ENCODE data around the gene PLA2G15. TPM values are rescaled to one million over a fixed set of nuclear protein-coding genes. Genes with fewer than 3 reads are reported as not detected.

The PLA2G15 gene
- polyA plus RNA-seq, 2 of the 4 experiments (the other 2 are of a cell fraction): 4.8 to 8.7 TPM

DNA sequence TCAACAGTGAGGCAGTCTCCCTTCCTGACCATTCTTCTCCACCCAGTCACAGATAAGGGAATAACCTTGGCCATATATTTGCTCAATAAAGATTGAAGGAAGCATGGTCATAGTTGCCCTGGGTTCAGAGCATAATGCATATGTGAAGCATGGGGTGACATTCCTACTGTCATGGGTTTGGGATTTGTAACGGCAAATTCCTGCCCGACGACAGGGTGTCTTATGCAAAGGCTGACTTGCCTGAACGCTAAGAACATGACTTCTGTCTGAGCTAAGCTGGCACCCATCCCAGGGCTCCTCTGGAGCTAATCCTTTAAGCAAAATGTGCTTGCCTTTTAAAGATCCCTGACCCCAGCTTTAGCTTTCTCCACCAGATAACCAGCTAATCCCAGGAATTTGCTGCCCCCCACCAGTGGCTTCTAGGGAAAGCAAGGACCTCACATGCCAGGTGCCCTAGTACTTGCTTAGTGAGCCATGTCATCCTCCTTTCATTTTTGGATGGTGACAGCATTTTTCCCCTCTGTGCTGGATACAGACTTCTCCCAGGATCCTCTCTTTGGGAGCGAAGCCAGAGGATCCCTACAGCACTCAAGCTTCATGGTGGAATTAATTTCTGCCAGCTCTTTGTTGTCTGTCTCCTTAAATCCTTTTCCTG is 53.9 kb downstream of the PLA2G15 start:
- ChIA-PET CTCF (interaction anchor here (0.6 to 2.7 kb wide), 7 partner anchors 9 to 776 kb away, joined by 3 to 24 read pairs (median 3); partner anchors contain the start of gene SLC7A6), POLR2A (interaction anchor here (1.8 to 3.1 kb wide), 2 partner anchors 12 to 34 kb away, joined by 9 to 25 read pairs; partner anchors contain the start of genes PRMT7, SLC7A6 and SLC7A6OS)
- WGBS (ENCODE audit: missing lambda C conversion rate): 72% methylated on average over 5 of the region's 5 CpGs
- H3K4me2 ChIP-seq: no peak overlapping the region
- FAIRE-seq (no peak), ATAC-seq (peak in 1 of 2 experiments; percentile 13; a peak in 2 of 6 replicates), DNase-seq (ENCODE audit: low read depth in 1 of 2, low spot score in 1 of 2) (no peak)
- H3K27ac ChIP-seq: no peak overlapping the region
- no peaks in the 10 kb centered on the region for H3K9me3 ChIP-seq
- TF ChIP-seq JUNB (IDR thresholded peaks at IDR 0.05): no peak
- peaks cover 13% of the 10 kb centered on the region; the same call in 2 of the 3 replicates for H3K4me1 ChIP-seq
- H3K4me3 ChIP-seq: no peak overlapping the region

DNA sequence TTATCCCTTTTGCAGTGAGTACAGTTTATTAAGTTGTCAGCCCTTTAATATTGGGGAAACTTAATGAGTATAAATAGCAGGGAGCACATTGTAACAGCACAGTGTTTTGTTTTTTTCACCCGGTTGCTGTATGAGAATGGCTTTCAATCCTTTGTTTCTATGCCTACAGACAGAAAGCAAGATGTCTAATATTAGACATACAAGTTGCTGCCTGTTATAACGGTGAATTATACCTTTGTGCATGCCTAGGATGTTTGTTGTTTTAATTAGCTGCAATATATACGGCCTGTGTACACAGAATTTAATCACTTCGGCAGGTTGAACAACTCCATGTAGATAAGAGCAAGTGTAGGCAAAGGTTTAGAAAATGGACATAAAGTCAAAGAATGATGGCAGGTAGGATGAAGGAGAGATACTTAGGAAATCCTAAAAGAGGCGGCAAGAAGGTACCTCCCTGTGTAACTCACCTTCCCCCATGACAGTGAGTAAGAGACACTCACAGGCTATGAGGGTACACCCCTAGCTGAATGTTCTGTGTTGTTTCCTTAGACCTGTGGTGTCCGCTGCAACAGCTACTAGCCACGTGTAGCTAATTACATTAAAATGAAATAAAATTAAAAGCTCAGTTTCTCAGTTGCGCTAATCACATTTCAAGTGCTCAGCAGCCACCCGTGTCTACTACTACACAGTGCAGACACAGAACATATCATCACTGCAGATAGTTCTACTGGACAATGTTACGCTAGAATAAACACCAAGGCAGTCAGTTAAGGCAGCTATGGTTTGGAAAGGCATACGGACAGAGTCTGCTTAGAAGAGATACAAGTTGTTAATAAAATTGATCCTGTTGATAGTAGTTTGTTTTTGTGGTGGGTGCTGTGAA is 54.6 kb downstream of the PLA2G15 start:
- DNase-seq (ENCODE audit: low read depth in 1 of 2, low spot score in 1 of 2) (no peak), FAIRE-seq (no peak), ATAC-seq (no peak)
- TF ChIP-seq, protein P1, sequence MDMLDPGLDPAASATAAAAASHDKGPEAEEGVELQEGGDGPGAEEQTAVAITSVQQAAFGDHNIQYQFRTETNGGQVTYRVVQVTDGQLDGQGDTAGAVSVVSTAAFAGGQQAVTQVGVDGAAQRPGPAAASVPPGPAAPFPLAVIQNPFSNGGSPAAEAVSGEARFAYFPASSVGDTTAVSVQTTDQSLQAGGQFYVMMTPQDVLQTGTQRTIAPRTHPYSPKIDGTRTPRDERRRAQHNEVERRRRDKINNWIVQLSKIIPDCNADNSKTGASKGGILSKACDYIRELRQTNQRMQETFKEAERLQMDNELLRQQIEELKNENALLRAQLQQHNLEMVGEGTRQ (IDR thresholded peaks at IDR 0.05): no peak
- TF ChIP-seq TP53 (CRISPR knock-in tag; IDR thresholded peaks at IDR 0.05): no peak
- 0 out of 2 replicates have a peak, but pooled peaks have one; percentile 79 for TF ChIP-seq POLR2AphosphoS2 (conservative IDR thresholded peaks at IDR 0.05; ENCODE audit: low read length)
- TF ChIP-seq, protein P2, sequence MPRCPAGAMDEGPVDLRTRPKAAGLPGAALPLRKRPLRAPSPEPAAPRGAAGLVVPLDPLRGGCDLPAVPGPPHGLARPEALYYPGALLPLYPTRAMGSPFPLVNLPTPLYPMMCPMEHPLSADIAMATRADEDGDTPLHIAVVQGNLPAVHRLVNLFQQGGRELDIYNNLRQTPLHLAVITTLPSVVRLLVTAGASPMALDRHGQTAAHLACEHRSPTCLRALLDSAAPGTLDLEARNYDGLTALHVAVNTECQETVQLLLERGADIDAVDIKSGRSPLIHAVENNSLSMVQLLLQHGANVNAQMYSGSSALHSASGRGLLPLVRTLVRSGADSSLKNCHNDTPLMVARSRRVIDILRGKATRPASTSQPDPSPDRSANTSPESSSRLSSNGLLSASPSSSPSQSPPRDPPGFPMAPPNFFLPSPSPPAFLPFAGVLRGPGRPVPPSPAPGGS (IDR thresholded peaks at IDR 0.05): no peak
- TF ChIP-seq CHD4 (IDR thresholded peaks at IDR 0.05; ENCODE audit: borderline replicate concordance): no peak
- no peak for TF ChIP-seq PHF8 (IDR thresholded peaks at IDR 0.05; ENCODE audit: borderline replicate concordance, low read depth)
- 0 out of 5 replicates have a peak, but pooled peaks of 1 of the 2 experiments have one; percentile 2 for TF ChIP-seq JUN (IDR thresholded peaks at IDR 0.05)
- TF ChIP-seq HOXB13 (CRISPR knock-in tag; IDR thresholded peaks at IDR 0.05; ENCODE audit: low read depth): no peak
- no peak for TF ChIP-seq FOSB (CRISPR knock-in tag; IDR thresholded peaks at IDR 0.05)
- no peak for TF ChIP-seq FOSL2 (IDR thresholded peaks at IDR 0.05)
- no peak for TF ChIP-seq FOSL2 (CRISPR knock-in tag; IDR thresholded peaks at IDR 0.05)
- peaks cover 13% of the 10 kb centered on the region; the same call in 2 of the 3 replicates for H3K4me1 ChIP-seq
- no peaks in the 10 kb centered on the region for H3K9me3 ChIP-seq
- 82% methylated on average over 11 of the region's 11 CpGs for WGBS (ENCODE audit: missing lambda C conversion rate)
- H3K27ac ChIP-seq: no peak overlapping the region
- H3K4me3 ChIP-seq: no peak overlapping the region
- H3K4me2 ChIP-seq: no peak overlapping the region
- ChIA-PET POLR2A (interaction anchor here (1.8 to 3.1 kb wide), 2 partner anchors 11 to 35 kb away, joined by 9 to 25 read pairs; partner anchors contain the start of genes PRMT7, SLC7A6 and SLC7A6OS), CTCF (interaction anchor here (0.5 to 2.7 kb wide), 12 partner anchors 10 to 221 kb away, joined by 3 to 24 read pairs (median 3); partner anchors contain the start of genes PRMT7, SLC7A6 and SLC7A6OS)

DNA sequence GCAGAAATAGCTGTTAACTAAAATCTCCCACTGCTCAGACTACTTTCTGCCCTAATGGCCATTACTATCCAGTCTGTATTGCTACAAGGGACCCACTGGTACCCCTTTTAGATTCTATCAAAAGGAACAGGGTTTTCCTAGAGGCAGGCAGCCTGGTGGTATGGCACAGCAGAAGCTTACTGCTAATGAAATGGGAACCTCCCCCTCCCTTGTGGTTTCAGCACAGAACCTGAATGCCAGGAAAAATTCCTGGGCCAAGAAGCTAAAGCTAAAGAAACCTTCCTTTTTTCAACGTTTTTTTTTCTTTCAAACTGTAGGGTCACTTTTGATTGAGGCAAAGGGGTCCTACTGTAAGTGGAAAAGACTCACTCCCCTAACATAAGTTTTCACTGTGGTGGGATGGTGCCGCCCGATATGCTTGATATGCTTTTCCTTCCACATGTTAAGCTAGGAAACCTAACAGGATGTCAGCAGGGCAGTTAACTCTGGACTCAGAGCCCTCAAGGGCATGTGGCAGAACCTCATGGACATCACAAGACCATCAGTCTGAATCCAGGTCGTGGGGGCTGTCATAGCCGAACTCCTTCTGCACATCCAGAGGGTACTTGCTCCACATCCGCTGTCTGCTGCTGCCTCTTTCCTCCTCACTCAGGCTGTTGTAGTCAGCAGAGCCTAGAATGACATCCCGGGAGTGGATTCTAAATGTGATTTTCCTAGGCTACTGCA is 55.7 kb downstream of the PLA2G15 start:
- POLR2A ChIA-PET: interaction anchor here (1.8 to 3.1 kb wide), 2 partner anchors 10 to 36 kb away, joined by 9 to 25 read pairs; partner anchors contain the start of genes PRMT7, SLC7A6 and SLC7A6OS
- no peak overlapping the region for H3K4me2 ChIP-seq
- H3K9me3 ChIP-seq: no peaks in the 10 kb centered on the region
- no peak overlapping the region for H3K27ac ChIP-seq
- CTCF ChIA-PET: interaction anchor here (0.7 to 2.7 kb wide), 8 partner anchors 10 to 220 kb away, joined by 3 to 24 read pairs (median 5); partner anchors contain the start of genes PRMT7, SLC7A6 and SLC7A6OS
- 78% methylated on average over 7 of the region's 7 CpGs for WGBS (ENCODE audit: missing lambda C conversion rate)
- TF ChIP-seq HDAC2 (IDR thresholded peaks at IDR 0.05) (no peak), CHD4 (IDR thresholded peaks at IDR 0.05; ENCODE audit: borderline replicate concordance) (no peak), HOXB13 (CRISPR knock-in tag; IDR thresholded peaks at IDR 0.05; ENCODE audit: low read depth) (no peak), RCOR1 (IDR thresholded peaks at IDR 0.05; ENCODE audit: low read depth, low read length) (no peak), KDM1A (IDR thresholded peaks at IDR 0.05; ENCODE audit: low read depth) (no peak), NPAS2 (CRISPR knock-in tag; IDR thresholded peaks at IDR 0.05; ENCODE audit: borderline replicate concordance) (no peak), MAZ (IDR thresholded peaks at IDR 0.05; ENCODE audit: borderline replicate concordance, low read depth, low read length) (no peak), RARB (CRISPR knock-in tag; IDR thresholded peaks at IDR 0.05) (no peak), PHF8 (IDR thresholded peaks at IDR 0.05; ENCODE audit: borderline replicate concordance, low read depth) (no peak)
- ATAC-seq (no peak), DNase-seq (ENCODE audit: low read depth in 1 of 2, low spot score in 1 of 2) (no peak), FAIRE-seq (no peak)
- H3K4me3 ChIP-seq: no peak overlapping the region
- H3K4me1 ChIP-seq: peaks cover 13% of the 10 kb centered on the region; the same call in 2 of the 3 replicates
